ENCODE data around the gene COL12A1.

GRCh38 chr6:75178757-75179156, 27.1 kb downstream of the COL12A1 start:
- no peak for TF ChIP-seq CTCF (conservative IDR thresholded peaks at IDR 0.05; ENCODE audit: low read length)
- no peak for TF ChIP-seq EZH2phosphoT487 (IDR thresholded peaks at IDR 0.05; ENCODE audit: borderline replicate concordance, low read depth, low read length)
